ENCODE measurements around the gene SGMS2. TPM values are rescaled to one million over a fixed set of nuclear protein-coding genes. Genes with fewer than 3 reads are reported as not detected.

SGMS2 gene
- total RNA-seq, 1 donor from 2014 or later = 1.1 TPM

- H3K36me3 ChIP-seq = no peaks in the 10 kb centered on the region
- no peaks in the 10 kb centered on the region for H3K4me1 ChIP-seq
- H3K9me3 ChIP-seq (ENCODE audit: low read depth) = no peaks in the 10 kb centered on the region
- no peaks in the 10 kb centered on the region for H3K79me2 ChIP-seq (ENCODE audit: low read depth)
- H3K36me3 Mint-ChIP-seq = no peaks in the 10 kb centered on the region
- no peak overlapping the region for H3K27ac Mint-ChIP-seq
- H3K9ac ChIP-seq = no peak overlapping the region
- H4K20me1 ChIP-seq (ENCODE audit: low read depth) = no peaks in the 10 kb centered on the region
- no peak overlapping the region for H3K27ac ChIP-seq
- no peak overlapping the region for H3K4me2 ChIP-seq
- no peak overlapping the region for H3K4me3 Mint-ChIP-seq
- no peaks in the 10 kb centered on the region for H3K27me3 ChIP-seq
- no peaks in the 10 kb centered on the region for H3K4me1 Mint-ChIP-seq
- no peak overlapping the region for H2AFZ ChIP-seq (replicated peaks)
- H3K27me3 Mint-ChIP-seq (ENCODE audit: insufficient read depth, low read depth) = no peaks in the 10 kb centered on the region
- no peak overlapping the region for H3K4me3 ChIP-seq
- no peaks in the 10 kb centered on the region for H3F3A ChIP-seq (ENCODE audit: low read depth)
- DNase-seq (ENCODE audit: low spot score) = no peak
- no peaks in the 10 kb centered on the region for H3K9me3 Mint-ChIP-seq
- no peak for TF ChIP-seq EZH2 (IDR thresholded peaks at IDR 0.05)
- TF ChIP-seq, protein P1, sequence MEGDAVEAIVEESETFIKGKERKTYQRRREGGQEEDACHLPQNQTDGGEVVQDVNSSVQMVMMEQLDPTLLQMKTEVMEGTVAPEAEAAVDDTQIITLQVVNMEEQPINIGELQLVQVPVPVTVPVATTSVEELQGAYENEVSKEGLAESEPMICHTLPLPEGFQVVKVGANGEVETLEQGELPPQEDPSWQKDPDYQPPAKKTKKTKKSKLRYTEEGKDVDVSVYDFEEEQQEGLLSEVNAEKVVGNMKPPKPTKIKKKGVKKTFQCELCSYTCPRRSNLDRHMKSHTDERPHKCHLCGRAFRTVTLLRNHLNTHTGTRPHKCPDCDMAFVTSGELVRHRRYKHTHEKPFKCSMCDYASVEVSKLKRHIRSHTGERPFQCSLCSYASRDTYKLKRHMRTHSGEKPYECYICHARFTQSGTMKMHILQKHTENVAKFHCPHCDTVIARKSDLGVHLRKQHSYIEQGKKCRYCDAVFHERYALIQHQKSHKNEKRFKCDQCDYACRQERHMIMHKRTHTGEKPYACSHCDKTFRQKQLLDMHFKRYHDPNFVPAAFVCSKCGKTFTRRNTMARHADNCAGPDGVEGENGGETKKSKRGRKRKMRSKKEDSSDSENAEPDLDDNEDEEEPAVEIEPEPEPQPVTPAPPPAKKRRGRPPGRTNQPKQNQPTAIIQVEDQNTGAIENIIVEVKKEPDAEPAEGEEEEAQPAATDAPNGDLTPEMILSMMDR (IDR thresholded peaks at IDR 0.05) = no peak
- no peak for TF ChIP-seq EZH2phosphoT487 (IDR thresholded peaks at IDR 0.05)
Measured at GRCh38 chr4:107801766-107802211, 22.9 kb upstream of the SGMS2 start.

- no peak overlapping the region for H3K4me3 Mint-ChIP-seq
- no peaks in the 10 kb centered on the region for H3K27me3 Mint-ChIP-seq (ENCODE audit: insufficient read depth, low read depth)
- no peaks in the 10 kb centered on the region for H3K79me2 ChIP-seq (ENCODE audit: low read depth)
- no peak for DNase-seq (ENCODE audit: low spot score)
- no peaks in the 10 kb centered on the region for H4K20me1 ChIP-seq (ENCODE audit: low read depth)
- TF ChIP-seq EZH2phosphoT487 (IDR thresholded peaks at IDR 0.05) (no peak), EZH2 (IDR thresholded peaks at IDR 0.05) (no peak)
- TF ChIP-seq, protein P1 (IDR thresholded peaks at IDR 0.05) = no peak
- no peaks in the 10 kb centered on the region for H3K4me1 Mint-ChIP-seq
- no peak overlapping the region for H3K27ac ChIP-seq
- no peak overlapping the region for H3K27ac Mint-ChIP-seq
- no peaks in the 10 kb centered on the region for H3K36me3 Mint-ChIP-seq
- no peaks in the 10 kb centered on the region for H3K4me1 ChIP-seq
- no peaks in the 10 kb centered on the region for H3F3A ChIP-seq (ENCODE audit: low read depth)
- H3K9ac ChIP-seq = no peak overlapping the region
- no peaks in the 10 kb centered on the region for H3K36me3 ChIP-seq
- no peaks in the 10 kb centered on the region for H3K27me3 ChIP-seq
- no peak overlapping the region for H2AFZ ChIP-seq (replicated peaks)
- H3K4me3 ChIP-seq = no peak overlapping the region
- no peaks in the 10 kb centered on the region for H3K9me3 Mint-ChIP-seq
- H3K9me3 ChIP-seq (ENCODE audit: low read depth) = no peaks in the 10 kb centered on the region
- no peak overlapping the region for H3K4me2 ChIP-seq
Measured at GRCh38 chr4:107804956-107805355, 19.8 kb upstream of the SGMS2 start.

DNA sequence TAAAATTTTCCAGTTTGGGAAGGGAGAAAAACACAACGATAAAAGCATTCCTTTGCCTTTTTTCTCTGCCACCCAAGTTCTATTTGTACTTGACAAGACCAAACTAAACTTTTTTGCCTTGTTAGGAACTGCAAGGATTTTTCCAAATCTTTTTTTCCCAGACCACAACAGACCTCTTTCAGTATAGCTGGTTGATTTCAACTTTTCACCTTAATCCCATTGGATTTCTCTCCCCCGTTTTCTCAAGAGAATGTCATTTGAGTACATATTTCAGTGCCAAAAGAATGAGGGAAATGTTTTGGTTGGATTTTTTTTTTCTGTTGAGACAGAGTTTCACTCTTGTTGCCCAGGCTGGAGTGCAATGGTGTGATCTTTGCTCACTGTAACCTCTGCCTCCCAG, 18.5 kb upstream of the SGMS2 start:
- H3K9me3 ChIP-seq (ENCODE audit: low read depth) = no peaks in the 10 kb centered on the region
- H3K36me3 ChIP-seq = no peaks in the 10 kb centered on the region
- no peaks in the 10 kb centered on the region for H3K4me1 Mint-ChIP-seq
- H3K27me3 Mint-ChIP-seq (ENCODE audit: insufficient read depth, low read depth) = no peaks in the 10 kb centered on the region
- no peaks in the 10 kb centered on the region for H3K36me3 Mint-ChIP-seq
- H4K20me1 ChIP-seq (ENCODE audit: low read depth) = no peaks in the 10 kb centered on the region
- H3K27ac Mint-ChIP-seq = no peak overlapping the region
- H3K4me3 ChIP-seq = no peak overlapping the region
- no peak overlapping the region for H3K4me2 ChIP-seq
- no peaks in the 10 kb centered on the region for H3K4me1 ChIP-seq
- no peaks in the 10 kb centered on the region for H3K27me3 ChIP-seq
- H3K79me2 ChIP-seq (ENCODE audit: low read depth) = no peaks in the 10 kb centered on the region
- DNase-seq (ENCODE audit: low spot score) = no peak
- H3K9me3 Mint-ChIP-seq = no peaks in the 10 kb centered on the region
- H3K9ac ChIP-seq = no peak overlapping the region
- no peak overlapping the region for H3K27ac ChIP-seq
- H3K4me3 Mint-ChIP-seq = no peak overlapping the region
- TF ChIP-seq EZH2 (IDR thresholded peaks at IDR 0.05) (no peak), EZH2phosphoT487 (IDR thresholded peaks at IDR 0.05) (no peak)
- TF ChIP-seq, protein P1 (IDR thresholded peaks at IDR 0.05) = no peak
- no peaks in the 10 kb centered on the region for H3F3A ChIP-seq (ENCODE audit: low read depth)
- H2AFZ ChIP-seq (replicated peaks) = no peak overlapping the region

All from neural progenitor cell (in vitro differentiated cells).